NCI-H2029 treated with DMSO at 0.1 percent for 48 hours (cell line): ENCODE measurements around the gene PROM2.

Experiments
- DNase-seq: peaks from one replicate; lab custom pipeline; 2025; lab: John Stamatoyannopoulos, UW

The PROM2 gene

DNA sequence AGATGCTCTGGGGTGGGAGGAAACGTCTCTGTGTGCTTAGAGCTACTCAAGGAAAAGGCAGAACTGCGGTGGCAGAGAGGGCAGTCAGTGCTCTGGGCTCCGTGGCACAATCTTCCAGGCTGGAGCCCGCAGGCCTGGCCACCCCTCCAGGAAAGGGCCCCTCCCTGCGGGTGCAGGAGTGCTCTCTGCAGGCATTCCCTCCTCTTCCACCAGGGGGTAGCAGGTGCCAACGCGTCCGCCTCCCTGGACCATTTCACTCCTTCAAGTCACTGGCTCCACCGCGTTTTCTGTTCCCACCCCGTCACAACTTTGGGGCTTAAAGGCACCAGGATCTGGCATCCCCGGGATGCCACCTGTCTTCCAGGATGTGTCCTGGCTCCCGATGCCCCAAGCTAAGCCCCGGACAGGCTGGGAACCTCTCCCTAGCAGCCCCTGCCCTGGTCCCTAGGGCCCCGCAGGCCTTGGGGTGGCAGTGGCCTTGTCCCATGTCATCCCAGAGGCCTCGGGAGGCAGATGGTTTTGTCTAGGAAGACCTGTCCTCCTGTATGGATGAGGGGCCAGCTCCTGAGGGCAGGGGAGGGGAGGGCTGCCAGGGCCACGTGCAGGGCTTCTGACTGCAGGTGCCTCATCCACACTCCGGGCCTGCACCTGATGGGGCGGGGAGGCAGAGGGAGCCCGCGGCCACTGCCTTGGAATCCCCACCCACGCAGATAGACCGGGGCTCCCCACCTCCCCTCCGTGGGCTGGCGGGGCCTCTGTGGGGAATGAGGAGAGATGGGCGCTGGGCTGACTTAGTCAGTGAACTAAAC lies 49.3 kb downstream of the PROM2 start:
- DNase-seq, result no peak

DNA sequence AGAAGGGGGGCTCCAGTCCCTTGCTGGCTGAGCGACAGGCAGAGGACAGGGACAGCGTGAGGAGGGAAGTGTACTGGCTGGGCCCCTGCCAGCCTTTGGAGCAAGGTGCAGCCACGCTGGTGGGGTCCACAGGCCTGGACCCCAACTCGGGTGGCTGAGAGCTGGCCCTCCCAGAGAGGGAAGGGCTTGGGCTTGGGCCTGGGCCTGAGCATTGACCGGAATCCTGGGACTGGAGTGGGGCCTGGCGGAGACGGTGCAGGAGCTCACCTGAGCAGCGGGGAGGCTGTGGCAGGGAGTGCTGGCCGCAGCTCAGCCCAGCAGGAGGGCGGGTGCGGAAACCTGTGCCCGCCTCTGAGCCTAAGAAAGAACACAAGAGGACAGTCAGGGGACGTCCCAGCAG lies 50.8 kb downstream of the PROM2 start:
- DNase-seq, result no peak

DNA sequence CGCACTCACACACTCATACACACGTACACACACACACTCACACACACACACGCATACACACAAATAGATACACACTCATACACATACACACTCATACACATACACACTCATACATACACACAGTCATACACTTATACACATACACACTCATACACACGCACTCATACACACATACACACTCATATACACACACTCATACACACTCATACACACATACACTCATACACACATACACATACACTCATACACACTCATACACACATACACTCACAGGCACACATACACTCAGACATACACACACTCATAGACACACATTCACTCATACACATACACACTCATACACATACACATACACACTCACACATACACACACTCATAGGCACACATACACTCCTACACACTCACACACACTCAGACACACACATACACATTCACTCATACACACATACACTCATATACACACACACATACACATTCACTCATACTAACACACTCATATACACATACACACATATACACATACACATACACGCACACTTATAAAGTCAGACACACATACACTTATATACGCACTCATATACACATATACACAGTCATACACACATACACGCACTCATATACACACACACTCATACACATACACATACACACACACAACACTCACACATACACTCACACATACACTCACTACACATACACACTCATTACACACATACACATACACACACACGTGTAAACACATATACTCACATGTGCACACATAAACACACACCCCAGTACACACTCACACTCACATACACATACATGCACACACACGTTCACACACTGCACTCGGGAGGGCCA lies 51.6 kb downstream of the PROM2 start:
- DNase-seq, result no peak

DNA sequence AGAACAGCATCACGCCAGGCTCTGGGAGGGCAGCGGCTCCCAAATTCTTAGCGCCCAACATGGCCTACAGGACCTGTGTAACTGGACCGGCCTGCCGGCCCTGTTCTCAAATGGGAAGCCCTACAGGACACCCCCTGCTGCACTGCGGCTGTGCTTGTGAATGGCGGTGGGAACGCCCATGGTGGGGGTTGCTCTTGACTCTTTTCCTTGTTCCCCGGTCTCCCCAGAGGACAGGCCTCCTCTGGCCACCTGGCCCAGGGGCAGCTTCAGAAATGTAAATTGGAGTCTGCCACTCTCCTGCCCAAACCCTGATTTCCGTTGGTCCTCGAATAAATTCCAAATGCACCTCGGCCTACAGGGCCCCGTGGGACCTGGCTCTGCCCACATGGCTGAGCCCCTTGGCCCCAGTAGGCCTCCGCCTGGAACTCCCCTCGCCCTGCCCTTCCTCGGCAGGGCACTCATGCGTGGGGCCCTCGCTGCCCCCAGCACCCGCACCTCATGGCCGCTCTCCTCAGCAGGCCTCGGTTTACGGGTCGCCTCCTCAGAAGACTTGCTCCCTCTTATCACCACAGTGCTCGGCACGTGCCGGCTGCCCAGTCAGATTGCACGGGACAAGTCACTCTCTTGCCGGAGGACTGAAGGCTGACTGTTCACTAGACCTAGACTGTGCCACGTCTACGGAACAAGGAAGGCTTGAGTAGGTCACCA lies 52.3 kb downstream of the PROM2 start:
- no peak for DNase-seq

GRCh38 chr2:95327861-95328260 lies 53.6 kb downstream of the PROM2 start:
- no peak for DNase-seq

GRCh38 chr2:95328358-95329125 lies 54.3 kb downstream of the PROM2 start:
- DNase-seq, result no peak

DNA sequence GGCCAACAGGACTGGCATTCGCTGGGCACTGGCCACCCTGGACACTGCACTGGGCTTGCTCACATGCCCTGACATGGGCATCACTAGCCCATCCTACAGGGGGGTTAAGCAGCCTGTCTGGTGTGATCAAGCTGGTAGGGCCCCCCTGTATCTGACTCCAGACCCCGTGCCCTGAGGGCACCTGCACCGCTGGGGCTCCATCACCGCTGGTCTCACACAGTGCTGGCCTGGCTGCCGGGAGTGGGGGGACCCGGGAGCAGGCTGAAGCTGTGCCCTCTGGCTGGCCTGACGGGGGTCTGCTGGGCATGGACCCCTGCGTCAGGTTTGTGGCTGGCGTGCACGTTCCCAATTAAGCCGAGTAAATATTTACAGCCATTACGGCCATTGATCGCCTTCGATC lies 55.2 kb downstream of the PROM2 start:
- no peak for DNase-seq

DNA sequence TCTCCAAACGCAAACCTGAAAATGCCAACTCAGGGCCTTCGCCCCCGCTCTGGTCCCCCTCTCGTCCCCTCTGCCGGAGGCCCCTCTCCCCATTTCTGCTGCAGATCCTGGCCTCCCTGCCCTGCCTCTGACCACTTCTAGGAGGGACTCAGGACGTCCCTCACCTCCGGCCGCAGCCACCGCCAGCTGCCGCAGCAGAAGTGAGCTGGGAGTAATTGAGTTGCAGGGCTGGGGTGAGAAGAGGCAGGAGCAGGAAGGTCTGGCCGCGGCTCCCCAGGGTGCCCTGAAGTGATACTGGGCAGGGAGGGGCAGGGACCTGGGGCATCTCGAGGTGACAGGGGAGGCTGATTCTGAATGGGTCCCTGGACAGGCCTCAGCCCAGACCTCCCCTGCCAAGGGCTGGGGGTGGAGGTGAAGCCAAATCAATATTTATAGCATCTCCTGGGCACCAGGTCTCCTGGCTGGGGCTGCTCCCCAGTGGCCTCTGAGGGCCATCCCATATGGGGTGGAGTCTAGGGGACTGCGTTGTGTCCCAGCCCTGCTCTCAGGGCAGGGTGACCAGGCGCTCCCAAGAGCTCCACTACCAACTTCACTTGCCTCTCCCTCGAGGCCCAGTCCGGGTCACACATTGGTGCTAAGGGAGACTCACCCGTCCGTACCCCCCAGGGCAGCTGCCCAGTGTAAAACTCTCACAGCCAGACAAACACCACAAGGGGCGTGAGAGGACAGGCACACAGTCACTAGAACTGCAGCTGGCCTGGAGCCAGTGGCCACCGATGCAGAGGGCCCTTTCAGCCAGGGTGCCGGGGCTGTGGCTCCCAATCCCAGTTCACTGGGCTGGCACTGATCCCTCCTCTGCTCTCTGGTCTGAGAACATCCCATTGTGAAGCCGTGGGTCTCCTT lies 55.9 kb downstream of the PROM2 start:
- no peak for DNase-seq

DNA sequence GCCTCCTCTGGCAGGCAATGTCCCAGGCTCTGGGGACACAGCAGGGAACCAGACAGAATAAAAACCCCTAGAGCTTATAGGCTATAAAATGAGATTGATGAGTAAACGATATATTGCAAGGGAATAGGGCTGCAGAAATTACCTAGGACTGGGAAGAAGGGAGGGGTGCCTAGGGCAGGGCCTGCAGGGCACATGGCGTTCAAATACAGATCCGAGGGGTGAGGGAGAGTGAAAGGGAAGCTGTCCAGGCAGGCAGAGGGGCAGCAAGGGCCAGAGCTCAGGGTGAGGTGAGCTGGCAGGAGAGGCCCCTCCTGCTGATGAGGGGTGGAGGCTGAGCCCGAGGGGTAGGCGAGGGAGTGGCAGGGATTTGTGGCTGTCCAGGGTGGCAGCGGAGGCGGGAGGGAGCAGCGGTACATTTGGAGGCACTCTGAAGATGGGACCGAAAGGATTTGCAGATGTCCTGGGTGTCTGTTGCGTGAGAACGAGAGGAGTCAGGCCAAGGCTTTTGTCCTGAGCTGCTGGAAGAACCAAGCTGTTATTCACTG lies 56.6 kb downstream of the PROM2 start:
- DNase-seq, result no peak

GRCh38 chr2:95331606-95332005 lies 57.4 kb downstream of the PROM2 start:
- DNase-seq, result no peak

DNA sequence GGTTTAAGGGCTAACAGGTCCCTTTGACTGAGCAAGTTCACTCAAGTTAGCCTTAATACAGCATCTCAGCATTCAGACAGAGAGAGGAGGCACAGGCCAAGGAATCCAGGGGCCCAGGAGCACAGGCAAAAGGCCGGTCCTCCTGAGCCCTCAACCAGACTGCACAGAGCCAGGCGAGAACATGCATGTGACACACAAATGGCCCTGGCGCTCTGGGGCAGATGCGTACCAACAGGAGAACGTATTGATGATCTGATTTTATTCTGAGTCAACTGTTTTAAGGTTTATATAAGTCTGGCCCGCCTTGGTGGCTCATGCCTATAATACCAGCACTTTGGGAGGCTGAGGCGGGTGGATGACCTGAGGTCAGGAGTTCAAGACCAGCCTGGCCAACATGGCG lies 57.8 kb downstream of the PROM2 start:
- DNase-seq, result no peak

GRCh38 chr2:95333056-95333455 lies 58.8 kb downstream of the PROM2 start:
- no peak for DNase-seq

DNA sequence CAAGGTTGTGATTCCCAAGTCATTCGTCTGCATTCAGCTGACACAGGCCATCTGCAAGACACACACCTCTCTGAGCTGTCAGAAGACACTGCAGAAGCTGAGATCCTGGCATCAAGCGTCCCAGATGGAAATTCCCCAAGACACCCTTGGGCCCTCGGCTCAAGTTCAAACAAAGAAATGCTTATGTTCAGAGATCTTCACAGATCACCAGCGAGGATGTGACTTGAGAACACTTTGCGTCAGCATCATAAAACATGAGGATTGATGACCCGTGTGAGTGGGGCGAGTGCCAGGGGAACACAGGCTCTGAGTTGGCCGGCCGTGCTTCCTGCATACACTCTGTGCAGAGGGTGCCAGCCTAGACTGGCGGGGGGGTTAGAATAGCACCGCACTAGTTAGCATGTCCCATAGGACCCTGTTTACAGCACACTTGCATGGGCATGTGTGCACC lies 59.7 kb downstream of the PROM2 start:
- no peak for DNase-seq

DNA sequence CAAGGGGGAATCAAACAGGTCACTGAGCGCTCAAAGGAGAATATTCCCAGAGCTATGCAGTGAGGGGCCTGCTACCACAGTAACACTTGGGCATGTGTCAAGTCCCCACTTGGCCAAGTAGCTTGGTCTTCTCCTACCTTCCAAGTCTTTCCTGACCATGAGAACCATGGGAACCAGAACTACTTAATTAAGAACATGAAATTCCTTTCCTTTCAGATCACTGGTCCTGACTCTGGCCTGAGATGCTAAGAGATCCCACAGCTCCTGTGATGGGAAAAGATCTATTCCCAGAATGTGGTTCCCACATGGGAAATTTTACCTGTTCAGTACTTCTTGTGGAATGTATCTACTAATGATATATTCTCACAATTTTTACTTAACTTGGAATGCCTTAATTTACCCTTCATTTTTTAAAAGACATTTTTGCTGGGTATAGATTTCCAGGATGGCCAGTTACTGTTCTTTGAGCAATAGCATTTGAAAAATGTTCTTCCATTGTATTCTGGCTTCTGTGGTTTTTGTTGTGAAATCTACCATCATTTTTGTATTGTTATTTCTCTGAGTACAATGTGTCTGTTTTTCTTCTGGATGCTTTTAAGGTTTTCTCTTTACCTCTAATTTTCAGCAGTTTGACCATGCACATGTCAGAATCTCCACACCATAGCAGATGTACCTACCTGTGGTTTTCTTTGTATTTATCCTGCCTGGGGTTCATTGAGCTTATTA lies 60.8 kb downstream of the PROM2 start:
- DNase-seq, result no peak

- DNase-seq, result no peak
Measured at GRCh38 chr2:95336406-95336805, 62.2 kb downstream of the PROM2 start.

DNA sequence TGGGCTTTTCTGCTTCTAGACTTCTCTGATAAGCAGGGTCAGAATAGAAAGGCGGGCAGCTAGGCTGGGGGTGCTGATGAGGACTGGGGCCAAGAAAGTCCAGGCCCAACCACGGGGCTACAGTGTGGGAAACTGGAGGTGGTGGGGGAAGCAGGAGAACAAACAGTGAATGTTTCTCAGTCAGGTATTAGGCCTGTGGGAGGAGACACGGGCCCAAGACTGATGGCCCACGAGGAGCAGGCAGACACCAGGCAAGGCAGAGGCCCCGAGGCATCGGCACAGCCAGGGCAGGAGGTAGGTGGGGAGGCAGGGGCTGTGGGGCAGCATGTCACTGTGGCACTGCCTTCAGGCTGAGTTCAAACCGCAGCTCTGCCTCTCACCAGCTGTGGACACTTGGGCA lies 63.6 kb downstream of the PROM2 start:
- DNase-seq, result no peak
